ENCODE results near the gene MAPK1. TPM values are rescaled to one million over a fixed set of nuclear protein-coding genes. Genes with fewer than 3 reads are reported as not detected.

Gene MAPK1
- total RNA-seq, 1 experiment from 2014 or later = 122 TPM

DNA sequence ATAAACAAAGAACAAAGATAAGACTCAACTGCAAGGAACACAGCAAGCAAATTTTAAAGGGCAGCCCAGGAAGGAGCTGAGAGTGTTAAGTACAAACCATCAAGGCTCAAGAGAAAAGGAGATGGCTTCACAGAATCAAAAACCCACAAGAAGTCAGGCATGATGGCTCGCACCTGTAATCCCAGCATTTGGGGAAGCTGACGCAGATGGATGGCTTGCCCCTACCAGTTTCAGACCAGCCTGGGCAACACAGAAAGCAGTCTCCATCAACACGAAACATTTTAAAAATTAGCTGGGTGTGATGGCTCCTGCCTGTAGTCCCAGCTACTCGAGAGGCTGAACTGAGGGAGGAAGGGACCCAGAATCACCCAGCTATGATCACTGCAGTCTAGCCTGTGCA lies 32.6 kb downstream of the MAPK1 start:
- Histone ChIP-seq H3K27me3 (ENCODE audit: control insufficient read depth, insufficient read depth, low read length) (no peaks in the 10 kb centered on the region), H3K27ac (ENCODE audit: low read length) (no peak overlapping the region), H3K9me3 (ENCODE audit: control insufficient read depth, insufficient read depth, low read depth, low read length) (no peaks in the 10 kb centered on the region), H3K36me3 (ENCODE audit: control insufficient read depth, insufficient read depth, low read length) (no peaks in the 10 kb centered on the region), H3K4me1 (ENCODE audit: control insufficient read depth, insufficient read depth, low read length) (no peaks in the 10 kb centered on the region; the same call in none of the 2 replicates), H3K4me3 (ENCODE audit: low read depth in 2 of 2, low read length in 2 of 2) (no peak overlapping the region)
- DNase-seq (ENCODE audit: low read depth, low spot score) = no peak
- intact Hi-C loops (cut with micrococcal nuclease; ENCODE audit: unreplicated experiment) (no loop called here), in situ Hi-C loops (cut with HindIII; ENCODE audit: low pct_unique_long_range_greater_than_20kb, low sequenced_read_pairs) (no loop called here)
- TF ChIP-seq SIN3A (IDR thresholded peaks at IDR 0.05; ENCODE audit: borderline replicate concordance, insufficient read depth, low read depth, low read length) = no peak
- TF ChIP-seq CTCF (IDR thresholded peaks at IDR 0.05) = no peak
- TF ChIP-seq TCF7L2 (IDR thresholded peaks at IDR 0.05; ENCODE audit: low read depth, low read length) = no peak
- TF ChIP-seq, protein P1, sequence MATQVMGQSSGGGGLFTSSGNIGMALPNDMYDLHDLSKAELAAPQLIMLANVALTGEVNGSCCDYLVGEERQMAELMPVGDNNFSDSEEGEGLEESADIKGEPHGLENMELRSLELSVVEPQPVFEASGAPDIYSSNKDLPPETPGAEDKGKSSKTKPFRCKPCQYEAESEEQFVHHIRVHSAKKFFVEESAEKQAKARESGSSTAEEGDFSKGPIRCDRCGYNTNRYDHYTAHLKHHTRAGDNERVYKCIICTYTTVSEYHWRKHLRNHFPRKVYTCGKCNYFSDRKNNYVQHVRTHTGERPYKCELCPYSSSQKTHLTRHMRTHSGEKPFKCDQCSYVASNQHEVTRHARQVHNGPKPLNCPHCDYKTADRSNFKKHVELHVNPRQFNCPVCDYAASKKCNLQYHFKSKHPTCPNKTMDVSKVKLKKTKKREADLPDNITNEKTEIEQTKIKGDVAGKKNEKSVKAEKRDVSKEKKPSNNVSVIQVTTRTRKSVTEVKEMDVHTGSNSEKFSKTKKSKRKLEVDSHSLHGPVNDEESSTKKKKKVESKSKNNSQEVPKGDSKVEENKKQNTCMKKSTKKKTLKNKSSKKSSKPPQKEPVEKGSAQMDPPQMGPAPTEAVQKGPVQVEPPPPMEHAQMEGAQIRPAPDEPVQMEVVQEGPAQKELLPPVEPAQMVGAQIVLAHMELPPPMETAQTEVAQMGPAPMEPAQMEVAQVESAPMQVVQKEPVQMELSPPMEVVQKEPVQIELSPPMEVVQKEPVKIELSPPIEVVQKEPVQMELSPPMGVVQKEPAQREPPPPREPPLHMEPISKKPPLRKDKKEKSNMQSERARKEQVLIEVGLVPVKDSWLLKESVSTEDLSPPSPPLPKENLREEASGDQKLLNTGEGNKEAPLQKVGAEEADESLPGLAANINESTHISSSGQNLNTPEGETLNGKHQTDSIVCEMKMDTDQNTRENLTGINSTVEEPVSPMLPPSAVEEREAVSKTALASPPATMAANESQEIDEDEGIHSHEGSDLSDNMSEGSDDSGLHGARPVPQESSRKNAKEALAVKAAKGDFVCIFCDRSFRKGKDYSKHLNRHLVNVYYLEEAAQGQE (IDR thresholded peaks at IDR 0.05; ENCODE audit: insufficient read depth in 1 of 2, low read depth in 2 of 2, low read length in 1 of 2) = no peak
- TF ChIP-seq POLR2AphosphoS5 (IDR thresholded peaks at IDR 0.05; ENCODE audit: low read depth, low read length) = no peak
- BruUV-seq (replicated peaks) = no TSS peak
- CTCF ChIA-PET = interaction anchor here (0.7 kb wide), 1 partner anchor 180 kb away, joined by 4 read pairs; no protein-coding TSS in a partner anchor
- POLR2A ChIA-PET = interaction anchor here (0.6 kb wide), 2 partner anchors 23 to 298 kb away, joined by 3 to 10 read pairs; no protein-coding TSS in a partner anchor
- ATAC-seq = no peak

DNA sequence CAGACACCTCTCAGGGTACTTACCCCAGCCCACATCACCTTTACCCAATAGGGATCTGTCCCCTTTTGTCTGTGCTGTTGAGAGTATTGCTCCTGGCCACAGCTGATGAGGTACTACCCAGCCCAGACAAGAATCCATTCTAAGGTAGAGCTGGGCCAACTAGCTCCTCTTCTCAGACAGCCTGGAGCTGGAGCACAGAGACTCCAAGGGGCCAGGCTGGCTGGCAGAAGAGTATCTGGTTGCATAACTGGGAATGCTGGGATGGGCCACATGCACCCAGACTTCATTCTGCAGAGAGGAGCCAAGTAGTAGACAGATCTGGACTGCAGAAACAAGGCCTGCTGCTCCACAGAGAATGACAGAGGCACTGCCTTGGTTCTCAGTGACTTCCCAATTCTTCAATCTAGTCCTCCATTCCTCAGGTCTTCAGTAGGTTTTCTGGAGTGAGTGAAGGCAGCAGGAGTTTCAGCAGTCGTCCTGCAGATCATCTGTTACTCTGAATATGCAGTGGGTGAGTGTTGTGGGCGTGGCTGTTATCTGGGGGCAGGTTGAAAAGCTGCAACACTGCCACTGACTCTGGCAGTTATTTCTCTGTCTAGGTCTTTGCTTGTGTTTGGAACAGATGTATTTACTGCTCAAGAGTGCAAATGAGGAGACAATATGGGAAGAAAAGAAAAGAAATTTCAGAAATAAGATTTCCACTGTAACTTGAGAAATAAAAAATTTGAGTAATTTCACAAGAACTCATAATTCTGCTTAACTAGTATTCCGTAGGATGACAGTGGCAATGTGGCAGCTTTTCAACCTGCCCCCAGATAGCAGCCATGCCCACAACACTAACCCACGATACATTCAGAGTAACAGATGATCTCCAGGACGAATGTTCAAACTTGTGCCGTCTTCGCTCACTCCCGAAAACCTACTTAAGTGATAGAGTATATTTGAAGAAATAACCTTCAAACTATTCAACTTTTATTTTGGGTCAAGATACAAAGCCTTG lies 34.9 kb downstream of the MAPK1 start:
- POLR2A ChIA-PET = no interaction called here
- H3K27ac ChIP-seq (ENCODE audit: low read length) = no peak overlapping the region
- in situ Hi-C loops (cut with HindIII; ENCODE audit: low pct_unique_long_range_greater_than_20kb, low sequenced_read_pairs) = no loop called here

More for the DNA sequence above, 34.9 kb downstream of the MAPK1 start:
- BruUV-seq (replicated peaks) = no TSS peak
- H3K4me3 ChIP-seq (ENCODE audit: low read depth in 2 of 2, low read length in 2 of 2) = no peak overlapping the region
- no peaks in the 10 kb centered on the region for H3K27me3 ChIP-seq (ENCODE audit: control insufficient read depth, insufficient read depth, low read length)
- no peak for TF ChIP-seq SIN3A (IDR thresholded peaks at IDR 0.05; ENCODE audit: borderline replicate concordance, insufficient read depth, low read depth, low read length)
- TF ChIP-seq POLR2AphosphoS5 (IDR thresholded peaks at IDR 0.05; ENCODE audit: low read depth, low read length) = no peak
- TF ChIP-seq TCF7L2 (IDR thresholded peaks at IDR 0.05; ENCODE audit: low read depth, low read length) = no peak
- TF ChIP-seq CTCF (IDR thresholded peaks at IDR 0.05) = no peak
- TF ChIP-seq, protein P1 (IDR thresholded peaks at IDR 0.05; ENCODE audit: insufficient read depth in 1 of 2, low read depth in 2 of 2, low read length in 1 of 2) = no peak
- ATAC-seq = peak; percentile 30; the same call in 1 of the 2 replicates
- H3K4me1 ChIP-seq (ENCODE audit: control insufficient read depth, insufficient read depth, low read length) = no peaks in the 10 kb centered on the region; the same call in none of the 2 replicates
- CTCF ChIA-PET = no interaction called here
- H3K36me3 ChIP-seq (ENCODE audit: control insufficient read depth, insufficient read depth, low read length) = no peaks in the 10 kb centered on the region
- no peak for DNase-seq (ENCODE audit: low read depth, low spot score)
- intact Hi-C loops (cut with micrococcal nuclease; ENCODE audit: unreplicated experiment) = no loop called here
- H3K9me3 ChIP-seq (ENCODE audit: control insufficient read depth, insufficient read depth, low read depth, low read length) = no peaks in the 10 kb centered on the region
